ENCODE results near the gene PSMD12. TPM values are rescaled to one million over a fixed set of nuclear protein-coding genes. Genes with fewer than 3 reads are reported as not detected.
"Not testable (repeated sequence)": the region's sequence is repeated elsewhere in the genome, so short reads cannot be mapped to it uniquely, and the experiment has no call there.

Gene PSMD12
- total and polyA plus RNA-seq, 11 donors = 18.2 to 57.5 (median 46.5) TPM

GRCh38 chr17:67328026-67328425 is 38.4 kb downstream of the PSMD12 start:
- no peak for DNase-seq
- no peak for ATAC-seq
- H3K36me3 ChIP-seq = no peaks in the 10 kb centered on the region
- TF ChIP-seq POLR2A (IDR thresholded peaks at IDR 0.05) = no peak
- H3K27me3 ChIP-seq = no peaks in the 10 kb centered on the region
- intact Hi-C loops (cut with DNase I) = no loop called here
- WGBS, 4 donors = 68 to 89% (median 86%) methylated on average over 3 of the region's 3 CpGs
- H3K4me3 ChIP-seq = no peak overlapping the region
- H3K27ac ChIP-seq = no peak overlapping the region
- H3K9me3 ChIP-seq = peaks cover 0 to 9% (median 0%) of the 10 kb centered on the region in 12 donors
- H3K4me1 ChIP-seq = no peaks in the 10 kb centered on the region

GRCh38 chr17:67326959-67327745 is 39.2 kb downstream of the PSMD12 start:
- H3K4me1 ChIP-seq; ATAC-seq; H3K36me3 ChIP-seq; H3K9me3 ChIP-seq; DNase-seq; intact Hi-C loops (cut with DNase I); H3K4me3 ChIP-seq; H3K27me3 ChIP-seq; H3K27ac ChIP-seq: not testable (repeated sequence)
- 67 to 87% (median 79%) methylated on average over 11 to 13 of the region's 13 CpGs for WGBS, 4 donors

GRCh38 chr17:67326440-67326839 is 39.9 kb downstream of the PSMD12 start:
- no peaks in the 10 kb centered on the region for H3K27me3 ChIP-seq
- H3K4me3 ChIP-seq = no peak overlapping the region
- ATAC-seq = no peak
- WGBS, 4 donors = 94 to 100% (median 98%) methylated on average over 3 of the region's 3 CpGs
- H3K9me3 ChIP-seq = peaks cover 0 to 9% (median 0%) of the 10 kb centered on the region in 12 donors
- no peak overlapping the region for H3K27ac ChIP-seq
- H3K4me1 ChIP-seq = no peaks in the 10 kb centered on the region
- no peak for TF ChIP-seq POLR2A (IDR thresholded peaks at IDR 0.05)
- TF ChIP-seq CTCF (IDR thresholded peaks at IDR 0.05) = no peak
- intact Hi-C loops (cut with DNase I) = no loop called here
- H3K36me3 ChIP-seq = no peaks in the 10 kb centered on the region
- no peak for DNase-seq

GRCh38 chr17:67324330-67324729 is 42.0 kb downstream of the PSMD12 start:
- H3K4me1 ChIP-seq = no peaks in the 10 kb centered on the region
- no peaks in the 10 kb centered on the region for H3K36me3 ChIP-seq
- no peak overlapping the region for H3K4me3 ChIP-seq
- TF ChIP-seq POLR2A (IDR thresholded peaks at IDR 0.05) (no peak), CTCF (IDR thresholded peaks at IDR 0.05) (no peak)
- DNase-seq = no peak
- H3K27me3 ChIP-seq = no peaks in the 10 kb centered on the region
- no peak overlapping the region for H3K27ac ChIP-seq
- no peak for ATAC-seq
- 68 to 92% (median 79%) methylated on average over 2 of the region's 2 CpGs for WGBS, 4 donors
- peaks cover 0 to 9% (median 0%) of the 10 kb centered on the region in 12 donors for H3K9me3 ChIP-seq
- intact Hi-C loops (cut with DNase I) = no loop called here

GRCh38 chr17:67323445-67323844 is 42.9 kb downstream of the PSMD12 start:
- WGBS, 4 donors = 87 to 93% (median 92%) methylated on average over 3 of the region's 3 CpGs
- no peak overlapping the region for H3K4me3 ChIP-seq

More at GRCh38 chr17:67323445-67323844, 42.9 kb downstream of the PSMD12 start:
- H3K27me3 ChIP-seq = no peaks in the 10 kb centered on the region
- DNase-seq (no peak), ATAC-seq (no peak)
- H3K36me3 ChIP-seq = no peaks in the 10 kb centered on the region
- TF ChIP-seq CTCF (IDR thresholded peaks at IDR 0.05) (no peak), POLR2A (IDR thresholded peaks at IDR 0.05) (no peak)
- H3K4me1 ChIP-seq = no peaks in the 10 kb centered on the region
- H3K27ac ChIP-seq = no peak overlapping the region
- H3K9me3 ChIP-seq = peaks cover 0 to 7% (median 0%) of the 10 kb centered on the region in 12 donors
- intact Hi-C loops (cut with DNase I) = no loop called here

Data from heart left ventricle (tissue), 16 donors.